Colonic mucosa (tissue), 4 donors: ENCODE measurements around the gene OSBPL9. TPM values are rescaled to one million over a fixed set of nuclear protein-coding genes. Genes with fewer than 3 reads are reported as not detected.

Experiments
- DNase-seq: peaks from one replicate; pipeline ENCODE4 v3.0.0-alpha.2; 2020
- H3K27ac ChIP-seq: fragments of 200-600 bp; one replicate; pipeline ENCODE4 v1.8.0; 2021
- H3K27me3 ChIP-seq: fragments of 200-600 bp; one replicate; pipeline ENCODE4 v1.8.0; 2021
- H3K36me3 ChIP-seq: fragments of 200-600 bp; one replicate; pipeline ENCODE4 v1.8.0; 2021
- H3K4me1 ChIP-seq: fragments of 200-600 bp; one replicate; pipeline ENCODE4 v1.8.0; 2021; ENCODE audit warnings: mild to moderate bottlenecking
- H3K4me3 ChIP-seq: fragments of 200-600 bp; one replicate; pipeline ENCODE4 v1.8.0; 2021
- H3K9ac ChIP-seq, 2 donors: one replicate each; pipeline ENCODE4 v1.7.0; 2013; ENCODE audit warnings: control low read depth in 2 of 2, low read depth in 2 of 2, low read length in 2 of 2
- H3K9me3 ChIP-seq: fragments of 200-600 bp; one replicate; pipeline ENCODE4 v1.8.0; 2021
- intact Hi-C: fragments of 100-400 bp; cut with DNase I; formaldehyde crosslinking; loops from one replicate; pipeline ENCODE4 v1.14.1; 2022
- total RNA-seq, 2 donors: library from RNA; stranded (reverse); fragmentation: NEBNext Ultra II Directional in 1 of 2; extraction: Animal tissue kit (Norgen Biotek cat#: 25700) in 1 of 2; gene quantifications; one replicate each; pipeline ENCODE4 v1.2.1, GENCODE V29; 2021
- TF ChIP-seq, protein P1 (sequence below): fragments of 200-600 bp; IDR thresholded peaks from one replicate; pipeline ENCODE4 v1.8.0; 2022; ENCODE audit warnings: antibody characterized with exemption, mild to moderate bottlenecking
- donor health status: healthy.
- donor health status: DM: no; HTN: no; CAD: no.
- donor health status: DM: no; HTN: no; CAD: no.

Gene OSBPL9
- total RNA-seq, 2 donors from 2014 or later: 37.3 to 59.6 TPM

DNA sequence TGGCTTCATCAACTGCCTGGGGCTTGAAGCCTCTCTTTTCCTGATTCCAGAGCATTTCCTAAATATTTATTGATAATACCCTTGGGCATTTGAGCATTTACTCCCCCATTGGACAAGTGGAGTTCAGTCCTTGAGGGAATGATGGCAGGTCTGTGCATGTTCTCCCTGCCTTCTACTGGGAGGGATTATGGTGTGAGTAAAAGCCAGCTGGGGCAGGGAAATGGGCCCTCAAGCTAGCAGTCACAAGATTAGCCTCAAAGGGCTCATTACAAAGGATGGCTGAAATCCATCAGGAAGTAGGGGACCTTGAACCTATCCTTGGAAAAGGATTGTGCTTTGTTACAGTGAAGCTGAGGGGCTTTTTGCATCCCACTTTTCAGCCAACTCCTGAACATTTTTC is 24.2 kb upstream of the OSBPL9 start:
- Histone ChIP-seq H3K4me3 (no peak overlapping the region), H3K9me3 (no peaks in the 10 kb centered on the region), H3K27ac (no peak overlapping the region), H3K4me1 (no peaks in the 10 kb centered on the region), H3K9ac (no peak overlapping the region), H3K36me3 (no peaks in the 10 kb centered on the region), H3K27me3 (no peaks in the 10 kb centered on the region)
- intact Hi-C loops: no loop called here
- TF ChIP-seq, protein P1, sequence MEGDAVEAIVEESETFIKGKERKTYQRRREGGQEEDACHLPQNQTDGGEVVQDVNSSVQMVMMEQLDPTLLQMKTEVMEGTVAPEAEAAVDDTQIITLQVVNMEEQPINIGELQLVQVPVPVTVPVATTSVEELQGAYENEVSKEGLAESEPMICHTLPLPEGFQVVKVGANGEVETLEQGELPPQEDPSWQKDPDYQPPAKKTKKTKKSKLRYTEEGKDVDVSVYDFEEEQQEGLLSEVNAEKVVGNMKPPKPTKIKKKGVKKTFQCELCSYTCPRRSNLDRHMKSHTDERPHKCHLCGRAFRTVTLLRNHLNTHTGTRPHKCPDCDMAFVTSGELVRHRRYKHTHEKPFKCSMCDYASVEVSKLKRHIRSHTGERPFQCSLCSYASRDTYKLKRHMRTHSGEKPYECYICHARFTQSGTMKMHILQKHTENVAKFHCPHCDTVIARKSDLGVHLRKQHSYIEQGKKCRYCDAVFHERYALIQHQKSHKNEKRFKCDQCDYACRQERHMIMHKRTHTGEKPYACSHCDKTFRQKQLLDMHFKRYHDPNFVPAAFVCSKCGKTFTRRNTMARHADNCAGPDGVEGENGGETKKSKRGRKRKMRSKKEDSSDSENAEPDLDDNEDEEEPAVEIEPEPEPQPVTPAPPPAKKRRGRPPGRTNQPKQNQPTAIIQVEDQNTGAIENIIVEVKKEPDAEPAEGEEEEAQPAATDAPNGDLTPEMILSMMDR: no peak
- no peak for DNase-seq

DNA sequence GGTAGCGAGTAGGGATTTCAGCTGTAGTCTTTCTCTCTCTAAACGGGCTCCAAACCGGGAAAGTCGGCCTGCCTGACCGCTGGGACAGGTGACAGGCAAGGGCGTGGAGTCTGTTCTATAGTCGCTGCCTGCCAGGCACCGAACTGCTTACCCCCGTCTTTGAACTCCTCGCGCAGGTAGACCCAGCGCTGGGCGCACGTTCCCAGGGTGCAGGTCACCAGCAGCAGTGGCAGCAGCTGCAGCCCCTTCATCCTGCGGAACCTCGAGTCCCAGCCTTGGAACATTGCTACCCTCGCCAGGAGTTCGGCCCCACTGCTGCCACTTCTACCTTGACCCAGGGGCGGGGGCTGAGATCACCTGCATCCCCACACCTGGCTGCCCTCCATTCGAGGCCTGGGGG is 22.2 kb upstream of the OSBPL9 start:
- Histone ChIP-seq H3K4me1 (no peaks in the 10 kb centered on the region), H3K27ac (no peak overlapping the region), H3K4me3 (no peak overlapping the region), H3K27me3 (no peaks in the 10 kb centered on the region), H3K9ac (no peak overlapping the region), H3K9me3 (no peaks in the 10 kb centered on the region), H3K36me3 (no peaks in the 10 kb centered on the region)
- intact Hi-C loops: no loop called here
- DNase-seq: no peak
- TF ChIP-seq, protein P1: no peak

DNA sequence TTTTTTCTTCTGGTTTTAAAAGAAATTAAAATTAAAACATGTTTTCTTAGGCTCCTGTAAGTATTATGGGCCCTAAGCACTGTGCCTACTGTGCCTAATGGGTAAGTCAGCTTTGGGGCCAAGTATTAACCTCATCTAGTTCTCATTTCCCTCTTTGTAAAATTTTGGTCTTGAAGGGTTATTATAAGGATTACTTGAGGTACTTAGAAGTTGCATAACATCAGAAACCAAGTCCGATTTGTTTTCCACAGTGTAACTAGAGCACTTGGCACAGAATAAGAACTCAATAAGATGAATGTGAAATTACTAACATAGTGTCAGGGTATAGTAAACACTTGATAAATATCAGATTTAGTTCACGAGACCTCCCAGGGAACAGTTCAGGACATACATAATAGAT is 16.4 kb upstream of the OSBPL9 start:
- H3K36me3 ChIP-seq: no peaks in the 10 kb centered on the region
- intact Hi-C loops: no loop called here
- no peaks in the 10 kb centered on the region for H3K4me1 ChIP-seq
- H3K27ac ChIP-seq: no peak overlapping the region
- H3K27me3 ChIP-seq: no peaks in the 10 kb centered on the region
- H3K9ac ChIP-seq: no peak overlapping the region
- DNase-seq: no peak
- TF ChIP-seq, protein P1: no peak
- no peak overlapping the region for H3K4me3 ChIP-seq
- H3K9me3 ChIP-seq: no peaks in the 10 kb centered on the region

DNA sequence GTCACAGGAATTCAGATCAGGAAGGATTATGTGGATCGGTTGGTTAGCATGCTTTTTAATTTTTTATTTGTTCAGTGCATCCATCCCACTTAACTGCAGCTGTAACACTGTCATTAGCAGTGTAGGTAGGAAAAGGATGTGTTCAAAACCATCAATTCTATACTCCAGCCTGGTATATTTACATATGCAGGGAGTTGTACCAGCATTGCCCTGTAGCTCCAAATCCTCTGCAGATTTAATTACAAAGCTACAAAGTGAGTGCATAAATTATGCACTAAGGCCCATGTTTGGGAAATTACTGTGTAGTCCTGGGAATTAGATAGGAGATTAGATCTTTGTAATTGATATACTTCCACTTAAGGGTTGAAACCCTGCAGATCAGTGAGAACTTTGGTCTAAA is 15.9 kb upstream of the OSBPL9 start:
- TF ChIP-seq, protein P1: no peak
- no peaks in the 10 kb centered on the region for H3K27me3 ChIP-seq
- no peaks in the 10 kb centered on the region for H3K36me3 ChIP-seq
- H3K4me1 ChIP-seq: no peaks in the 10 kb centered on the region
- H3K4me3 ChIP-seq: no peak overlapping the region
- no peak overlapping the region for H3K9ac ChIP-seq
- intact Hi-C loops: no loop called here
- H3K27ac ChIP-seq: no peak overlapping the region
- H3K9me3 ChIP-seq: no peaks in the 10 kb centered on the region
- DNase-seq: no peak

DNA sequence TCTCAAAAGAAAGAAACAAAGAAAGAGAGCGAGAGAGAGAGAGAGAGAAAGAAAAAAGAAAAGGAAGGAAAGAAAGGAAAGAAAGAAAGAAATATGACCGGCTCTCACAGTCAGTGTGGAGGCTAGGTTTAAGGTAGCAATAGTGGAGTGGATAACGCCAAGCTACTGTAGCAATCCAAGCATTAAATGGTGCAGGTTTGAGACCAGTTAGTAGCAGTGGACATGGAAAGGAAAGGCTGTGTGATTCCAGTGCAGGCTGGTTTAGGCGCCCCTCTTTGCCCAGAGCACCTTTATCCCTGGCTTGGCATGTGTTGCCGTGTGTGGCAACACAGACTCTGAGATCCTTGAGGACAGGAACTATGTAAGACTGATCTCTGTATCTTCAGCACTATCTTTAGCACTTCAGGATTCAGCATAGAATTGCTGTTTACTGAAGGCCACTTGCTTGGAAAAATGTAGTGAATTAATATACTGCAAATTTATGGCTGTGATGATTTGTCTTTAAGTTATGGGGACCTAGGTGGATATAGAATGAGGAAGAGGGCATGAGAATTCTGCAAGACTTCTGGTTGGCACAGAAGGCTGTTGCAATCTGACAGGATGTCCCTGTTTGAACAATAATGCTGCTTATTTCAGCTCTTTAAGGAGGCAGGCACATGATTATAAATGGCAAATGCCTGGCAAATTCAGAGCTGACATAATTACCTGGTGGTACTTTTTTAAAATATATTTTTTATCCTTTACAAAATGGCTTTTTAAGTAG is 10.8 kb upstream of the OSBPL9 start:
- Histone ChIP-seq H3K9me3 (no peaks in the 10 kb centered on the region), H3K27me3 (no peaks in the 10 kb centered on the region), H3K4me1 (no peaks in the 10 kb centered on the region), H3K36me3 (no peaks in the 10 kb centered on the region), H3K4me3 (no peak overlapping the region), H3K9ac (no peak overlapping the region), H3K27ac (no peak overlapping the region)
- intact Hi-C loops: no loop called here
- TF ChIP-seq, protein P1: no peak
- no peak for DNase-seq
